Neural cell (in vitro differentiated cells): ENCODE data around the gene KRT76.

Experiments used
- EP300 ChIP-seq: fragments of 450-650 bp; conservative IDR thresholded peaks from 2 replicates; pipeline ENCODE4 v1.6.1; 2014; ENCODE audit warnings: antibody characterized with exemption, mild to moderate bottlenecking, moderate library complexity; ENCODE audit not compliant: poor library complexity, severe bottlenecking
- EZH2 ChIP-seq: fragments of 200-600, 300-800 bp; shearing (Covaris generic), sonication (generic); IDR thresholded peaks from 2 replicates; pipeline ENCODE4 v1.6.1; 2014; ENCODE audit warnings: antibody characterized with exemption, low read length, borderline replicate concordance, mild to moderate bottlenecking; ENCODE audit not compliant: insufficient read depth, poor library complexity, severe bottlenecking
- POLR2AphosphoS5 ChIP-seq: IDR thresholded peaks from 2 replicates; pipeline ENCODE4 v1.6.1; 2012
- RAD21 ChIP-seq: fragments of 450-650 bp; conservative IDR thresholded peaks from 2 replicates; pipeline ENCODE4 v1.6.1; 2014; ENCODE audit warnings: antibody characterized with exemption, mild to moderate bottlenecking, moderate library complexity
- SMC3 ChIP-seq: fragments of 450-650 bp; conservative IDR thresholded peaks from 2 replicates; pipeline ENCODE4 v1.6.1; 2014; ENCODE audit warnings: antibody characterized with exemption, mild to moderate bottlenecking, moderate library complexity; ENCODE audit not compliant: poor library complexity
- TAF1 ChIP-seq: IDR thresholded peaks from 2 replicates; pipeline ENCODE4 v1.6.1; 2012; ENCODE audit warnings: low read depth
- TF ChIP-seq, protein P1 (sequence below): fragments of 450-650 bp; IDR thresholded peaks from 2 replicates; pipeline ENCODE4 v1.5.1; 2014; ENCODE audit warnings: antibody characterized with exemption, mild to moderate bottlenecking, moderate library complexity; ENCODE audit not compliant: poor library complexity, severe bottlenecking
- TF ChIP-seq, protein P2 (sequence below): IDR thresholded peaks from 2 replicates; pipeline ENCODE4 v1.6.1; 2012; ENCODE audit warnings: borderline replicate concordance

DNA sequence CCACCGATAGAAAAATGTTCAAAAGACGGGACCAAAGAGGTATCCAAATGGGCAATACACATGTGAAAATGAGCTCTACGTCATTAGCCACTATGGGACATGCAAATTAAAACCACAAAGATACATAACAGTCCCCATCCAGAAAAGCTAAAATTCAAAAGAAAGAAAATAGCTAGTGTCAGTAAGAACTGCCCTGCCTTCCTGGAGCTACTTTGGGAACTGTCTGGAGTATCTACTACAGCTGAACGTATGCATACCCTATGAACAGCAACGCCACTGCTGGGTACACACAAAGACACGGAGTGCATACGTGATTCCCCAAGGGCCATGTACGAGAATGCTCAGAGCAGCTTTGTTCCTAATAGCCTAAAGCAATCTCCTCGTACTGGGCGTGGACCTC is 48.0 kb downstream of the KRT76 start:
- TF ChIP-seq, protein P1, sequence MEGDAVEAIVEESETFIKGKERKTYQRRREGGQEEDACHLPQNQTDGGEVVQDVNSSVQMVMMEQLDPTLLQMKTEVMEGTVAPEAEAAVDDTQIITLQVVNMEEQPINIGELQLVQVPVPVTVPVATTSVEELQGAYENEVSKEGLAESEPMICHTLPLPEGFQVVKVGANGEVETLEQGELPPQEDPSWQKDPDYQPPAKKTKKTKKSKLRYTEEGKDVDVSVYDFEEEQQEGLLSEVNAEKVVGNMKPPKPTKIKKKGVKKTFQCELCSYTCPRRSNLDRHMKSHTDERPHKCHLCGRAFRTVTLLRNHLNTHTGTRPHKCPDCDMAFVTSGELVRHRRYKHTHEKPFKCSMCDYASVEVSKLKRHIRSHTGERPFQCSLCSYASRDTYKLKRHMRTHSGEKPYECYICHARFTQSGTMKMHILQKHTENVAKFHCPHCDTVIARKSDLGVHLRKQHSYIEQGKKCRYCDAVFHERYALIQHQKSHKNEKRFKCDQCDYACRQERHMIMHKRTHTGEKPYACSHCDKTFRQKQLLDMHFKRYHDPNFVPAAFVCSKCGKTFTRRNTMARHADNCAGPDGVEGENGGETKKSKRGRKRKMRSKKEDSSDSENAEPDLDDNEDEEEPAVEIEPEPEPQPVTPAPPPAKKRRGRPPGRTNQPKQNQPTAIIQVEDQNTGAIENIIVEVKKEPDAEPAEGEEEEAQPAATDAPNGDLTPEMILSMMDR: no peak
- TF ChIP-seq RAD21: no peak
- no peak for TF ChIP-seq EZH2
- TF ChIP-seq TAF1: no peak
- TF ChIP-seq SMC3: no peak
- no peak for TF ChIP-seq POLR2AphosphoS5
- TF ChIP-seq, protein P2, sequence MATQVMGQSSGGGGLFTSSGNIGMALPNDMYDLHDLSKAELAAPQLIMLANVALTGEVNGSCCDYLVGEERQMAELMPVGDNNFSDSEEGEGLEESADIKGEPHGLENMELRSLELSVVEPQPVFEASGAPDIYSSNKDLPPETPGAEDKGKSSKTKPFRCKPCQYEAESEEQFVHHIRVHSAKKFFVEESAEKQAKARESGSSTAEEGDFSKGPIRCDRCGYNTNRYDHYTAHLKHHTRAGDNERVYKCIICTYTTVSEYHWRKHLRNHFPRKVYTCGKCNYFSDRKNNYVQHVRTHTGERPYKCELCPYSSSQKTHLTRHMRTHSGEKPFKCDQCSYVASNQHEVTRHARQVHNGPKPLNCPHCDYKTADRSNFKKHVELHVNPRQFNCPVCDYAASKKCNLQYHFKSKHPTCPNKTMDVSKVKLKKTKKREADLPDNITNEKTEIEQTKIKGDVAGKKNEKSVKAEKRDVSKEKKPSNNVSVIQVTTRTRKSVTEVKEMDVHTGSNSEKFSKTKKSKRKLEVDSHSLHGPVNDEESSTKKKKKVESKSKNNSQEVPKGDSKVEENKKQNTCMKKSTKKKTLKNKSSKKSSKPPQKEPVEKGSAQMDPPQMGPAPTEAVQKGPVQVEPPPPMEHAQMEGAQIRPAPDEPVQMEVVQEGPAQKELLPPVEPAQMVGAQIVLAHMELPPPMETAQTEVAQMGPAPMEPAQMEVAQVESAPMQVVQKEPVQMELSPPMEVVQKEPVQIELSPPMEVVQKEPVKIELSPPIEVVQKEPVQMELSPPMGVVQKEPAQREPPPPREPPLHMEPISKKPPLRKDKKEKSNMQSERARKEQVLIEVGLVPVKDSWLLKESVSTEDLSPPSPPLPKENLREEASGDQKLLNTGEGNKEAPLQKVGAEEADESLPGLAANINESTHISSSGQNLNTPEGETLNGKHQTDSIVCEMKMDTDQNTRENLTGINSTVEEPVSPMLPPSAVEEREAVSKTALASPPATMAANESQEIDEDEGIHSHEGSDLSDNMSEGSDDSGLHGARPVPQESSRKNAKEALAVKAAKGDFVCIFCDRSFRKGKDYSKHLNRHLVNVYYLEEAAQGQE: no peak
- no peak for TF ChIP-seq EP300
